ENCODE results near the gene SHOX.
"Not testable (repeated sequence)": the region's sequence is repeated elsewhere in the genome, so short reads cannot be mapped to it uniquely, and the experiment has no call there.

SHOX gene

GRCh38 chrX:621705-622503 is 8.7 kb upstream of the SHOX start:
- DNase-seq (ENCODE audit: low spot score) = no peak

DNA sequence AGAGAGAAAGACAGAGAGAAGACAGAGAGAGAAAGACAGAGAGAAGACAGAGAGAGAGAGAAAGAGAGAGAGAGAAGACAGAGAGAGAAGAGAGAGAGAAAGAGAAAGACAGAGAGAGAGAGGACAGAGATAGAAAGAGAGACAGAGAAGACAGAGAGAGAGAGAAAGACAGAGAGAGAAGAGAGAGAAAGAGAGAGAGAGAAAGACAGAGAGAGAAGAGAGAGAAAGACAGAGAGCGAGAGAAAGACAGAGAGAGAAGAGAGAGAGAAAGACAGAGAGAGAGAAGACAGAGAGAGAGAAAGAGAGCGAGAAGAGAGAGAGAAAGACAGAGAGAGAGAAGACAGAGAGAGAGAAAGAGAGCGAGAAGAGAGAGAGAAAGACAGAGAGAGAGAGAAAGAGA is 7.8 kb upstream of the SHOX start:
- DNase-seq (ENCODE audit: low spot score) = not testable (repeated sequence)

DNA sequence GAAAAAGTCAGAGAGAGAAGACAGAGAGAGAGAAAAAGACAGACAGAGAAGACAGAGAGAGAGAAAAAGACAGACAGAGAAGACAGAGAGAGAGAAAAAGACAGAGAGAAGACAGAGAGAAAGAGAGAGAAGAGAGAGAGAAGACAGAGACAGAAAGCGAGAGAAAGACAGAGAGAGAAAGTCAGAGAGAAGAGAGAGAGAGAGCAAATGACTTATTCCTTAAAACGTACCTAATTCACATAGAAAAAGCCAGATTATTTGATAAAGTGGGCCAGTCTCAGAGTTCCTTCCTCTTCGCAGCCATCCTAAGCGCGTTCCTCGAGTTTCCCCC is 7.4 kb upstream of the SHOX start:
- no peak for DNase-seq (ENCODE audit: low spot score)

DNA sequence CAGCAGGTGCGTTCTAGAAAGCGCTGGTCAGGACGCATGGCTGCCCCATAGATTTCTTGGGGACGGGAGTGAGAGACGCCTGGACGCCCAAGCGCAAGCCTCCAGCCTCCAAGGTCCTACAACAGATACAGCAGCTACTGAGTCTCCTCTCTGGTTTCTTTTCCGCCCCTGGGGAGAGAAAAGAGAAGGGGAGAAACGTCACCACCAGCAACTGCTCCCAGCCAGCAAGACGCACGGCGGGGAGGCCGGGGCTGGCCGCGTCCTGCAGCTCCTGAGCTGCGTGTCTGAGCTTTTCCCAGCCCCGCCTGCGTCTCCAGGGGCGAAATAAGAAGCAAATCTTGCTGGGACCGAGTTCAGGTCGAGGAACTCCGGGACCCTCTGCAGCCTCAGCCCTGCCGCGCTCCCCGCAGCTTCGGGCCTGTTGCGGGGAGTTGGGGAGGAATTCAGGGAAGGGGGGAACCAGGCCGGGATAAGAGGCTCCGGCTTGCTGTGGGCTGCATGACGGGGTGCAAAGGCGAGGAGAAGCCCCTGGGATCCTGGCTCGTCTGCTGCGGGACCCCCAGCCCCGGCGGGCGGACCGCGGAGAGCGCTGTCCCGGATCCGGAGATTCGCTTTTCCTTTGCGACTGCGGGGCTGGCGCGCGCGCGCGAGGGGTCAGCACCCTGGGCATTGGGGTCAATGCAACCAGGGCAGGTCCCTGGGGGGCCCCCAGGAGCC is 6.8 kb upstream of the SHOX start:
- DNase-seq (ENCODE audit: low spot score) = no peak

GRCh38 chrX:625137-625691 is 5.4 kb upstream of the SHOX start:
- no peak for DNase-seq (ENCODE audit: low spot score)

- not testable (repeated sequence) for DNase-seq (ENCODE audit: low spot score)
Measured at GRCh38 chrX:626047-626446, 4.5 kb upstream of the SHOX start.

GRCh38 chrX:626745-627509 is 3.7 kb upstream of the SHOX start:
- no peak for DNase-seq (ENCODE audit: low spot score)

GRCh38 chrX:627510-627981 is 3.0 kb upstream of the SHOX start:
- no peak for DNase-seq (ENCODE audit: low spot score)

DNA sequence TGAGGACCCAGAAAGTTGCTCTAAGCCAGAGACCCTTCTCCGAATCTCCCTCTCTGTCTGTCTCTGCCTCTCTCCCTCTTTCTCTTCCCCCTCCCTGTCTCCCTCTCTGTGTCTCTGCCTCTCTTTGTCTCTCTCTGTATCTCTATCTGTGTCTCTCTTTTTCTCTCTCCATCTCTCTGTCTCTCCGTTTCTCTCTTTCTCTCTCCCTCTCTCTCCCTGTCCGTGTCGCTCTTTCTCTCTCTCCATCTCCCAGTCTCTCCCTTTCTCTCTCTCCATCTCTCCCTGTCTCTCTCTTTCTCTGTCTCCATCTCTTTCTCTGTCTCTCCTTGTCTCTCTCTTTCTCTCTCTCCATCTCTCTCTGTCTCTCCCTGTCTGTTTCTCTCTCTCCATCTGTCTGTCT is 2.6 kb upstream of the SHOX start:
- DNase-seq (ENCODE audit: low spot score) = no peak

DNA sequence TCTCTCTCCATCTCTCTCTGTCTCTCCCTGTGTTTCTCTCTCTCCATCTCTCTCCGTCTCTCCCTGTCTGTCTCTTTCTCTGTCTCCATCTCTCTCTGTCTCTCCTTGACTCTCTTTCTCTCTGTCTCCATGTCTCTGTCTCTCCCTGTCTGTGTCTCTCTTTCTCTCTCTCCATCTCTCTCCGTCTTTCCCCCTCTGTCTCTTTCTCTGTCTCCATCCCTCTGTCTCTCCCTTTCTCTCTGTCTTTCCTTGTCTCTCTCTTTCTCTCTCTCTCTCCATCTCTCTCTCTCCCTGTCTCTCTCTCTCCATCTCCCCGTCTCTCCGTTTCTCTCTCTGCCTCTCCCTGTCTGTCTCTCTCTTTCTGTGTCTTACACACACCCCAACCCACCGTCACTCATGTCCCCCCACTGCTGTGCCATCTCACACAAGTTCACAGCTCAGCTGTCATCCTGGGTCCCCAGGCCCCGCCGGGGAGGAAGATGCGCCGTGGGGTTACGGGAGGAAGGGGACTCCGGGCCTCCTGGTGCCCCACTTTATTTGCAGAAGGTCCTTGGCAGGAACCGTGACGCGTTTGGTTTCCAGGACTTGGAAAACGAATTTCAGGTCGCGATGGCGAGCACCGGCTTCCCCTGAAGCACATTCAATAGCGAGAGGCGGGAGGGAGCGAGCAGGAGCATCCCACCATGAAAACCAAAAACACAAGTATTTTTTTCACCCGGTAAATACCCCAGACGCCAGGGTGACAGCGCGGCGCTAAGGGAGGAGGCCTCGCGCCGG is 1.2 kb upstream of the SHOX start:
- no peak for DNase-seq (ENCODE audit: low spot score)

DNA sequence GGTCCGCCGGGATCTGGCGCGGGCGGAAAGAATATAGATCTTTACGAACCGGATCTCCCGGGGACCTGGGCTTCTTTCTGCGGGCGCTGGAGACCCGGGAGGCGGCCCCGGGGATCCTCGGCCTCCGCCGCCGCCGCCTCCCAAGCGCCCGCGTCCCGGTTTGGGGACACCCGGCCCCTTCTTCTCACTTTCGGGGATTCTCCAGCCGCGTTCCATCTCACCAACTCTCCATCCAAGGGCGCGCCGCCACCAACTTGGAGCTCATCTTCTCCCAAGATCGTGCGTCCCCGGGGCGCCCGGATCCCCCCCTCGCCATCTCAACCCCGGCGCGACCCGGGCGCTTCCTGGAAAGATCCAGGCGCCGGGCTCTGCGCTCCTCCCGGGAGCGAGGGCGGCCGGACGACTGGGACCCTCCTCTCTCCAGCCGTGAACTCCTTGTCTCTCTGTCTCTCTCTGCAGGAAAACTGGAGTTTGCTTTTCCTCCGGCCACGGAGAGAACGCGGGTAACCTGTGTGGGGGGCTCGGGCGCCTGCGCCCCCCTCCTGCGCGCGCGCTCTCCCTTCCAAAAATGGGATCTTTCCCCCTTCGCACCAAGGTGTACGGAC is 482 bp upstream of the SHOX start:
- DNase-seq (ENCODE audit: low spot score) = no peak

- DNase-seq (ENCODE audit: low spot score) = no peak
Measured at GRCh38 chrX:631802-632365, 1.3 kb downstream of the SHOX start.

- DNase-seq (ENCODE audit: low spot score) = no peak
Measured at GRCh38 chrX:632366-633042, 1.9 kb downstream of the SHOX start.

- DNase-seq (ENCODE audit: low spot score) = no peak
Measured at GRCh38 chrX:633043-633984, 2.7 kb downstream of the SHOX start.

- DNase-seq (ENCODE audit: low spot score) = no peak
Measured at GRCh38 chrX:633985-634958, 3.7 kb downstream of the SHOX start.

- no peak for DNase-seq (ENCODE audit: low spot score)
Measured at GRCh38 chrX:635428-636090, 5.0 kb downstream of the SHOX start.

GRCh38 chrX:636981-637659 is 6.5 kb downstream of the SHOX start:
- DNase-seq (ENCODE audit: low spot score) = no peak
